Esophagus muscularis mucosa (tissue), 4 donors: ENCODE data around the gene WDR70. TPM values are rescaled to one million over a fixed set of nuclear protein-coding genes. Genes with fewer than 3 reads are reported as not detected.
"Not testable (repeated sequence)": the region's sequence is repeated elsewhere in the genome, so short reads cannot be mapped to it uniquely, and the experiment has no call there.

Source experiments
- DNase-seq: peaks from one replicate; pipeline ENCODE4 v3.0.0-alpha.2; 2017; ENCODE audit errors: extremely low spot score
- H3K27ac ChIP-seq, 4 donors: fragments of 200-600 bp; sonication (generic); replicated peaks in 1 of 4; 1 replicate in 3 of 4; 2 replicates in 1 of 4; pipeline ENCODE4 v1.5.1; 2016 to 2019; ENCODE audit warnings: mild to moderate bottlenecking in 1 of 4
- H3K27me3 ChIP-seq, 4 donors: fragments of 200-600 bp; sonication (generic); one replicate each; pipeline versions ENCODE4 v1.5.1 to v1.6.0; 2016 to 2019
- H3K36me3 ChIP-seq, 4 donors: fragments of 200-600 bp; sonication (generic); one replicate each; pipeline ENCODE4 v1.5.1; 2016 to 2019
- H3K4me1 ChIP-seq, 4 donors: fragments of 200-600 bp; sonication (generic); one replicate each; pipeline ENCODE4 v1.5.1; 2016 to 2019
- H3K4me3 ChIP-seq, 4 donors: fragments of 200-600 bp; sonication (generic); 1 replicate in 2 of 4; 2 replicates in 2 of 4; pipeline ENCODE4 v1.5.1; 2016 to 2019; ENCODE audit warnings: mild to moderate bottlenecking in 4 of 4, moderate library complexity in 1 of 4
- H3K9me3 ChIP-seq, 4 donors: fragments of 200-600 bp; sonication (generic); 1 replicate in 3 of 4; 2 replicates in 1 of 4; pipeline ENCODE4 v1.5.1; 2016 to 2019
- EP300 ChIP-seq: sonication (generic); formaldehyde crosslinking; IDR thresholded peaks from one replicate; pipeline ENCODE4 v1.6.1; 2017; ENCODE audit warnings: antibody characterized with exemption
- POLR2A ChIP-seq: fragments of 450-650 bp; IDR thresholded peaks from one replicate; pipeline ENCODE4 v1.6.1; 2017; ENCODE audit warnings: antibody characterized with exemption, moderate library complexity, mild to moderate bottlenecking, low read depth
- POLR2AphosphoS5 ChIP-seq, 2 donors: sonication (generic); formaldehyde crosslinking; IDR thresholded peaks; one replicate each; pipeline ENCODE4 v1.6.1; 2017; ENCODE audit warnings: antibody characterized with exemption in 2 of 2
- WGBS: methylation state at CpG from one replicate; pipeline ENCODE4 v1.1.5; 2018; 5-methylcytosine and 5-hydroxymethylcytosine counted together
- intact Hi-C: fragments of 100-400 bp; cut with DNase I; formaldehyde crosslinking; loops from one replicate; pipeline ENCODE4 v1.15.1; 2023
- total RNA-seq, 4 donors: library from RNA; depleted of rRNA; stranded (reverse); fragments of >200 nt; gene quantifications; one replicate each; pipeline versions ENCODE4 v1.1.0 to v1.2.1, GENCODE V29; 2016
- TF ChIP-seq, protein P1 (sequence below), 3 experiments: fragments of 200-600 bp in 2 of 3; fragments of 450-650 bp in 1 of 3; sonication (generic) in 2 of 3; IDR thresholded peaks; one replicate each; pipeline ENCODE4 v1.5.1; 2017 to 2019; ENCODE audit warnings: antibody characterized with exemption in 3 of 3, mild to moderate bottlenecking in 2 of 3, moderate library complexity in 1 of 3

Gene WDR70
- total RNA-seq, 4 donors from 2014 or later = 15.6 to 24.1 (median 19.6) TPM

DNA sequence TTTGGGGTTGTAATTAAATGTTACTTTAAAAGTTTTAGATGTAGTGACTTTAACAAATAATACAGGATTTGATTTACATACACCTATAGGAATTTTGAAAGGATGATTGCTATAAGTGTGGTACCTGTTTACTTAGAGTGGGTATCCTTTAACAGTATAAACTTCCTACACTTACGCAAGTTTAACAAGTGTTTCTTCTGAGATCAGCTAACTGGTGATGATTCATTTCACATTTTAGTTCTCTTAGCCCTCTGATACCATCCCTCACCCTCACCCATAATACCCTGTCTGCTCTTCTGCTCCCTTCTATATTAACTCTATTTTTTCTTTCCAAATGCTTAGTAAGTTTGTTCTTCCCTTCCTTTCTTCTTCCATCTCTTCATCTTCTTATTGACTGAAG, 262.8 kb downstream of the WDR70 start:
- intact Hi-C loops = no loop called here
- no peak for TF ChIP-seq POLR2AphosphoS5 (IDR thresholded peaks at IDR 0.05)
- no peak for TF ChIP-seq EP300
- no peak for TF ChIP-seq POLR2A
- TF ChIP-seq, protein P1, sequence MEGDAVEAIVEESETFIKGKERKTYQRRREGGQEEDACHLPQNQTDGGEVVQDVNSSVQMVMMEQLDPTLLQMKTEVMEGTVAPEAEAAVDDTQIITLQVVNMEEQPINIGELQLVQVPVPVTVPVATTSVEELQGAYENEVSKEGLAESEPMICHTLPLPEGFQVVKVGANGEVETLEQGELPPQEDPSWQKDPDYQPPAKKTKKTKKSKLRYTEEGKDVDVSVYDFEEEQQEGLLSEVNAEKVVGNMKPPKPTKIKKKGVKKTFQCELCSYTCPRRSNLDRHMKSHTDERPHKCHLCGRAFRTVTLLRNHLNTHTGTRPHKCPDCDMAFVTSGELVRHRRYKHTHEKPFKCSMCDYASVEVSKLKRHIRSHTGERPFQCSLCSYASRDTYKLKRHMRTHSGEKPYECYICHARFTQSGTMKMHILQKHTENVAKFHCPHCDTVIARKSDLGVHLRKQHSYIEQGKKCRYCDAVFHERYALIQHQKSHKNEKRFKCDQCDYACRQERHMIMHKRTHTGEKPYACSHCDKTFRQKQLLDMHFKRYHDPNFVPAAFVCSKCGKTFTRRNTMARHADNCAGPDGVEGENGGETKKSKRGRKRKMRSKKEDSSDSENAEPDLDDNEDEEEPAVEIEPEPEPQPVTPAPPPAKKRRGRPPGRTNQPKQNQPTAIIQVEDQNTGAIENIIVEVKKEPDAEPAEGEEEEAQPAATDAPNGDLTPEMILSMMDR (IDR thresholded peaks at IDR 0.05) = no peak
- no peak for DNase-seq
- WGBS = 41% methylated on average over 1 of the region's 1 CpG
- Histone ChIP-seq H3K4me3 (no peak overlapping the region), H3K36me3 (no peaks in the 10 kb centered on the region), H3K9me3 (peaks cover 0 to 18% (median 4%) of the 10 kb centered on the region in 4 donors), H3K27ac (no peak overlapping the region), H3K27me3 (no peaks in the 10 kb centered on the region), H3K4me1 (peaks cover 0 to 3% (median 0%) of the 10 kb centered on the region in 4 donors)

DNA sequence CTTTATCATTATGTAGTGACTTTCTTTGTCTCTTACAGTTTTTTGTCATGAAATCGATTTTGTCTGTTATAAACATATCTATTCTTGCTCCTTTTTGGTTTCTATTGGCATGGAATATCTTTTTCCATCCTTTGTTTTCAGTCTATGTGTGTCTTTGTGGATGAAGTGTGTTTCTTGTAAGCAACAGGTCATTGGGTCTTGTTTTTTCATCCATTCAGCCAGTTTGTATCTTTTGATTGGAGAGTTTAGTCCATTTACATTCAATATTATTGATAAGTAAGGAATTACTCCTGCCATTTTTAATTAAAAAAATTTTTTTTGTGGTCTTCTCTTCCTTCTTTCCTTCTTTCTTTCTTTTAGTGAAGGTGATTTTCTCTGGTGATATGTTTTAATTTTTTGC, 266.6 kb downstream of the WDR70 start:
- DNase-seq = no peak
- Histone ChIP-seq H3K27me3 (no peaks in the 10 kb centered on the region), H3K4me1 (no peaks in the 10 kb centered on the region), H3K9me3 (peaks cover 0 to 18% (median 4%) of the 10 kb centered on the region in 4 donors), H3K27ac (no peak overlapping the region), H3K36me3 (no peaks in the 10 kb centered on the region), H3K4me3 (no peak overlapping the region)
- TF ChIP-seq POLR2AphosphoS5 (IDR thresholded peaks at IDR 0.05) = no peak
- TF ChIP-seq, protein P1 (IDR thresholded peaks at IDR 0.05) = no peak
- no peak for TF ChIP-seq EP300
- intact Hi-C loops = no loop called here
- 83% methylated on average over 1 of the region's 1 CpG for WGBS

DNA sequence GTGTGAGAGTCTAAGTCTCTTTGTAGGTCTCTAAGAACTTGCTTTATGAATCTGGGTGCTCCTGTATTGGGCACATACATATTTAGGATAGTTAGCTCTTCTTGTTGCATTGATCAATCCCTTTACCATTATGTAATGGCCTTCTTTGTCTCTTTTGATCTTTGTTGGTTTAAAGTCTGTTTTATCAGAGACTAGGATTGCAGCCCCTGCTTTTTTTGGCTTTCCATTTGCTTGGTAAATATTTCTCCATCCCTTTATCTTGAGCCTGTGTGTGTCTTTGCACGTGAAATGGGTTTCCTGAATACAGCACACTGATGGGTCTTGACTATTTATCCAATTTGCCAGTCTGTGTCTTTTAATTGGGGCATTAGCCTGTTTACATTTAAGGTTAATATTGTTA, 275.4 kb downstream of the WDR70 start:
- not testable (repeated sequence) for H3K9me3 ChIP-seq

DNA sequence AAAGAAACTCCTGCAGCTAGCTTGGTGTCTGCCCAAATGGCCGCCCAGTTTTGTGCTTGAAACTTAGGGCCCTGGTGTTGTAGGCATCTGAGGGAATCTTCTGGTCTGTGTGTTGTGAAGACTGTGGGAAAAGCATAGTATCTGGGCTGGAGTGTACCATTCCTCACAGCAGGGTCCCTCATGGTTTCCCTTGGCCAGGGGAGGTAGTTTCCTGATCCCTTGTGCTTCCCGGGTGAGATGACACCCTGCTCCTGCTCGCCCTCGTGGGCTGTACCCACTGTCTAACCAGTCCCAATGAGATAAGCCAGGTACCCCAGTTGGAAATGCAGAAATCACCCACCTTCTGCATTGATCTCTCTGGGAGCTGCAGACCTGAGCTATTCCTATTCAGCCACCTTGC, 277.9 kb downstream of the WDR70 start:
- Histone ChIP-seq H3K36me3 (no peaks in the 10 kb centered on the region), H3K4me3 (no peak overlapping the region), H3K27ac (no peak overlapping the region), H3K27me3 (no peaks in the 10 kb centered on the region), H3K4me1 (peaks cover 0 to 11% (median 9%) of the 10 kb centered on the region in 4 donors), H3K9me3 (no peaks in the 10 kb centered on the region)
- no peak for DNase-seq
- 82% methylated on average over 4 of the region's 4 CpGs for WGBS
- no peak for TF ChIP-seq POLR2AphosphoS5 (IDR thresholded peaks at IDR 0.05)
- no peak for TF ChIP-seq EP300
- TF ChIP-seq POLR2A = no peak
- TF ChIP-seq, protein P1 (IDR thresholded peaks at IDR 0.05) = no peak
- intact Hi-C loops = no loop called here

More for the DNA sequence above, 275.4 kb downstream of the WDR70 start:
- H3K27ac ChIP-seq, intact Hi-C loops, H3K36me3 ChIP-seq, H3K4me3 ChIP-seq, H3K27me3 ChIP-seq, DNase-seq, H3K4me1 ChIP-seq: not testable (repeated sequence)
- WGBS = 95% methylated on average over 1 of the region's 1 CpG

DNA sequence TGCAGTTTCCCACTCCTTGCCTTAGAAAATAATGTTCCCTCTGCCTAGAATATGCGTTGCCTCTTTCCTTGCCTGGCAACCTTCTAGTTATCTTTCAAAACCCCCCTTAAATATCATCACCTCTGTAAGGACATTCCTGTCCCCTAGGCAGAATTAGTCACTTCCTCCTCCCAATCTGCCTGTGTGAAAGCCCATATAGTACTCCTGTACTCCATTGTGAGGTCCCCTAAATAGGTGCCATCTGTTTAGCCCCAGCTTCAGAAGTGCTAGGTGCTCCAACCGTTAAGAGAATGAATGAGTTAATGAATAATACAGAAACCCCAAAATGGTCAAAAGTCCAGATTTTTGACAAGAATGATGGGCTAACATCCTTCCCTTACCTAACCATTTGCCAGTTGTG, 279.3 kb downstream of the WDR70 start:
- Histone ChIP-seq H3K36me3 (no peaks in the 10 kb centered on the region), H3K4me1 (peaks cover 0 to 14% (median 11%) of the 10 kb centered on the region in 4 donors), H3K27me3 (no peaks in the 10 kb centered on the region), H3K4me3 (no peak overlapping the region), H3K9me3 (no peaks in the 10 kb centered on the region), H3K27ac (no peak overlapping the region)
- TF ChIP-seq POLR2A (no peak), EP300 (no peak), POLR2AphosphoS5 (IDR thresholded peaks at IDR 0.05) (no peak)
- TF ChIP-seq, protein P1 (IDR thresholded peaks at IDR 0.05) = no peak
- DNase-seq = no peak
- intact Hi-C loops = no loop called here
- WGBS = 86% methylated on average over 2 of the region's 2 CpGs
